T-helper 2 cell treated with Interferon-gamma antibody and Interleukin-4, amounts not matched to agents 5 μg/mL and 100 μg/mL, for 36 hours (primary cell): ENCODE data around the gene EGFR.

Source experiments
- DNase-seq: peaks from one replicate; pipeline ENCODE4 v3.0.0; 2021; ENCODE audit warnings: low spot score
- H3K27ac Mint-ChIP-seq: one replicate; pipeline ENCODE4 v1.8.0; 2021; ENCODE audit warnings: mild to moderate bottlenecking, mixed read lengths
- H3K27me3 Mint-ChIP-seq: one replicate; pipeline ENCODE4 v1.8.0; 2021; ENCODE audit warnings: low read depth, mixed read lengths
- H3K36me3 Mint-ChIP-seq: one replicate; pipeline ENCODE4 v1.8.0; 2021; ENCODE audit warnings: low read depth, mixed read lengths
- H3K4me1 Mint-ChIP-seq: one replicate; pipeline ENCODE4 v1.8.0; 2021; ENCODE audit warnings: low read depth, mixed read lengths
- H3K4me3 Mint-ChIP-seq: one replicate; pipeline ENCODE4 v1.8.0; 2022; ENCODE audit warnings: mild to moderate bottlenecking, moderate library complexity, mixed read lengths
- H3K9me3 Mint-ChIP-seq: one replicate; pipeline ENCODE4 v1.8.0; 2021; ENCODE audit warnings: mixed read lengths

Gene EGFR

DNA sequence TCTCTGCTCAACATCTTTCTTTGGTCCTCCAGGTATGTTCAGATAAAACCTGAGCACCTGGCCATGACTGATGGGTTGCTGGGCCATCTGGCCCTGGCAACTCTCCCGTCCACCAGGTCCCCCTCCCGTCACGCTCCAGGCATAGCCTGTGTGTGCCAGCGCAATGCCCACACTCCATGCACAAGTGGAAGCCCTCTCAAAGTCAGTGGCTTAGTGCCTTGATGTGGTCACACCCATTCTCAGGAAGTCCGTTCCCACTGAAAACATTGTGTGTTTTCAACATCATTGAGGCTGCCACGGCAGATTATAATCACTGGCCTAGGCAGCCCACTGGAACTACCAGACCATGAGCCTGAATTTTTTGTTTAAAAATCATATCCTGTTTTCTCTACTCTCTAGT is 175.7 kb downstream of the EGFR start:
- H3K4me3 Mint-ChIP-seq = no peak overlapping the region
- no peaks in the 10 kb centered on the region for H3K9me3 Mint-ChIP-seq
- H3K4me1 Mint-ChIP-seq = no peaks in the 10 kb centered on the region
- no peaks in the 10 kb centered on the region for H3K36me3 Mint-ChIP-seq
- no peak for DNase-seq
- H3K27ac Mint-ChIP-seq = no peak overlapping the region
- peaks cover 11% of the 10 kb centered on the region for H3K27me3 Mint-ChIP-seq

DNA sequence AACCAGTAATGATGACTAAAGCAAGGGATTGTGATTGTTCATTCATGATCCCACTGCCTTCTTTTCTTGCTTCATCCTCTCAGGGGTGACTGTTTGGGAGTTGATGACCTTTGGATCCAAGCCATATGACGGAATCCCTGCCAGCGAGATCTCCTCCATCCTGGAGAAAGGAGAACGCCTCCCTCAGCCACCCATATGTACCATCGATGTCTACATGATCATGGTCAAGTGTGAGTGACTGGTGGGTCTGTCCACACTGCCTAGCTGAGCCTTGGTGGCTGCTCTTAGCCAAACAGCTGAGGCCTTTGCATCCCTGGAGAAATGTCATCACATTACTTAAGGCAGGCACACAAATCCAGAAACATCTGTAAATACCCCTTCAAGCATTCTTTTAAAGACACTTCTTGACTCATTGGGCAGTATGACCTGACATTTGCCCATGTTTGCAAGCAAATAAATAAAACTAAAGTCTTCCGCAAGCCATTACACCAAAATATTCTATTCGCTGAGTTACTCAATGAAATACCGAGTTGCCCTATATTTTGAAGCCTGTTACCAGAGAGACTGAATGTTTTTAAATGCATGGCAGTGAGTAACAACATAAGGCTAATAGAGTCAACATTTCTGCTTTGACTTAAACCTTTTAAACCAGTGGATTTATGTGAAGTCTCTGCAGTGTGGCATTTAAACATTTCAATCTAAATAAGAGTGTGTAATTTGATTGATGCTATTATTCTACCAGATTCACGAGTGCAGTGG is 180.0 kb downstream of the EGFR start:
- Mint-ChIP-seq H3K4me3 (no peak overlapping the region), H3K27me3 (peaks cover 11% of the 10 kb centered on the region), H3K27ac (no peak overlapping the region), H3K36me3 (no peaks in the 10 kb centered on the region), H3K4me1 (no peaks in the 10 kb centered on the region), H3K9me3 (no peaks in the 10 kb centered on the region)
- DNase-seq = no peak

DNA sequence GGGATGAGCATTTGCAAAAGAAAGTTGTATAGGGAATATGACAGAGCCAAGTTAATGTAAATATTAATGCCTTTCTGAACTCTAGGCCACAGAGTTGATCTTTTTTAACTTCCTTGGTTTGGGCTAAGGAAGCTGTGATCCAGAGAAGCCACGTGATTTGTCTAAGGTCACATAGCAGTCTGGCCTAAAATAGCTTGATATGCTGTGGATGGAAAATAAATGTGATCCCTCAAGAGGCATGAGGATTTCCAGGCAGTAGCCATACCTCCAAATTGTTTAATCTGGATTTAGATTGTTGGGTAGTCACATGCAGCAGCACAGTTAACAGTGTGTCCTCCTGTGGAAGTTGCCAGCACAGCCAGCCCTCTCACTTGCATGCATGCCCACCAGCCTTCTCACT is 180.6 kb downstream of the EGFR start:
- no peaks in the 10 kb centered on the region for H3K4me1 Mint-ChIP-seq

DNA sequence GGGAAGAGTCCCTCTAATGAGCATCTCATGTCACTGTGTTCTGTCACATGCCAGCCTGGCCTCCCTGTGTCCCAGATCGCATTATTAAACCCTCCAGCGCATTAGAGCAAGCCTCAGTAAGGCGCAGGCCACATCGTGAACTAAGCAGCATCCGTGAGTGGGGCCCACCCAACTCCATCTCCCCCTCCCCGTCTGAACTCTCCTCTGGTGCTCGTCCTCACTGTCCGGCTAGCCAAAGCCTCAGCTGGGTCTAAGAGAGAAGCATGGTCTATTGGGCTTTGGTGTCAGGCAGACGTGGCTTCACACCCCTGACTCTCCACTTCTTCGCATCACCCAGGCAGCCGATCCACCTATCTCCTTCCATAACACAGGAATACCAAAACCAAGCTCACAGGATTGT is 181.6 kb downstream of the EGFR start:
- Mint-ChIP-seq H3K9me3 (no peaks in the 10 kb centered on the region), H3K4me1 (no peaks in the 10 kb centered on the region), H3K36me3 (no peaks in the 10 kb centered on the region), H3K27ac (no peak overlapping the region), H3K27me3 (peaks cover 8% of the 10 kb centered on the region), H3K4me3 (no peak overlapping the region)
- DNase-seq = no peak

More for the DNA sequence above, 180.6 kb downstream of the EGFR start:
- no peaks in the 10 kb centered on the region for H3K9me3 Mint-ChIP-seq
- no peaks in the 10 kb centered on the region for H3K36me3 Mint-ChIP-seq
- DNase-seq = no peak
- no peak overlapping the region for H3K27ac Mint-ChIP-seq
- H3K27me3 Mint-ChIP-seq = peaks cover 10% of the 10 kb centered on the region
- H3K4me3 Mint-ChIP-seq = no peak overlapping the region

DNA sequence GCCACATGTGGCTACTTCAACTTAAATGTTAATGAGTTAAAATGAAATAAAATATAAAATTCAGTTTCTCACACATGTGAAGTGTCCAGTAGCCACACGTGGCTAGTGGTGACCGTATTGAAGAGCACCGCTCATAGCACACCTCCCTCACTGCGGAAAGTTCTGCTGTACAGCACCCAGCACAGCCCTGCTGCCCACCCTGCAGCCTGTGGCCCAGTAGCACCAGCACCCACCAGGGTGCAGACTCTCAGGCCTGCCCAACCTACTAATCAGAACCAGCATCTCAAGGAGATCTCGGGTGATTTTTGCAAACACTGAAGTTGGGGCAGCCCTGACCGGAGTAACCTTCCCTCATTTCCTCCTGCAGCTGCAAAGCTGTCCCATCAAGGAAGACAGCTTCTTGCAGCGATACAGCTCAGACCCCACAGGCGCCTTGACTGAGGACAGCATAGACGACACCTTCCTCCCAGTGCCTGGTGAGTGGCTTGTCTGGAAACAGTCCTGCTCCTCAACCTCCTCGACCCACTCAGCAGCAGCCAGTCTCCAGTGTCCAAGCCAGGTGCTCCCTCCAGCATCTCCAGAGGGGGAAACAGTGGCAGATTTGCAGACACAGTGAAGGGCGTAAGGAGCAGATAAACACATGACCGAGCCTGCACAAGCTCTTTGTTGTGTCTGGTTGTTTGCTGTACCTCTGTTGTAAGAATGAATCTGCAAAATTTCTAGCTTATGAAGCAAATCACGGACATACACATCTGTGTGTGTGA is 183.5 kb downstream of the EGFR start:
- no peak overlapping the region for H3K4me3 Mint-ChIP-seq
- no peaks in the 10 kb centered on the region for H3K9me3 Mint-ChIP-seq
- no peaks in the 10 kb centered on the region for H3K36me3 Mint-ChIP-seq
- DNase-seq = no peak
- H3K27ac Mint-ChIP-seq = no peak overlapping the region
- no peaks in the 10 kb centered on the region for H3K27me3 Mint-ChIP-seq
- no peaks in the 10 kb centered on the region for H3K4me1 Mint-ChIP-seq

DNA sequence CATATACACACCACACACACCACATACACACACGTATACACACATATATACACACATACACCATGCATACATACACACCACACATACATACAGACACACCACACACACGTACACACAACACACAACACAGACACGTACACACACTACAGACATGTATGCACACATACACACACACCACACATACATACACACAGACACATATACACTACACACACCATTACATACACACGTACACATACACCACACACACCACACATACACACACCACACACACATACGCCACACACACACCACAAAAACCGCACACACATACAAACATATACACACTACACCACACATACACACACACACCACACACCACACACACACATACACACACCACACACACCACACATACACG is 184.5 kb downstream of the EGFR start:
- no peak overlapping the region for H3K4me3 Mint-ChIP-seq
- no peaks in the 10 kb centered on the region for H3K36me3 Mint-ChIP-seq
- H3K4me1 Mint-ChIP-seq = no peaks in the 10 kb centered on the region
- DNase-seq = no peak
- no peaks in the 10 kb centered on the region for H3K9me3 Mint-ChIP-seq
- H3K27me3 Mint-ChIP-seq = peaks cover 2% of the 10 kb centered on the region
- no peak overlapping the region for H3K27ac Mint-ChIP-seq

DNA sequence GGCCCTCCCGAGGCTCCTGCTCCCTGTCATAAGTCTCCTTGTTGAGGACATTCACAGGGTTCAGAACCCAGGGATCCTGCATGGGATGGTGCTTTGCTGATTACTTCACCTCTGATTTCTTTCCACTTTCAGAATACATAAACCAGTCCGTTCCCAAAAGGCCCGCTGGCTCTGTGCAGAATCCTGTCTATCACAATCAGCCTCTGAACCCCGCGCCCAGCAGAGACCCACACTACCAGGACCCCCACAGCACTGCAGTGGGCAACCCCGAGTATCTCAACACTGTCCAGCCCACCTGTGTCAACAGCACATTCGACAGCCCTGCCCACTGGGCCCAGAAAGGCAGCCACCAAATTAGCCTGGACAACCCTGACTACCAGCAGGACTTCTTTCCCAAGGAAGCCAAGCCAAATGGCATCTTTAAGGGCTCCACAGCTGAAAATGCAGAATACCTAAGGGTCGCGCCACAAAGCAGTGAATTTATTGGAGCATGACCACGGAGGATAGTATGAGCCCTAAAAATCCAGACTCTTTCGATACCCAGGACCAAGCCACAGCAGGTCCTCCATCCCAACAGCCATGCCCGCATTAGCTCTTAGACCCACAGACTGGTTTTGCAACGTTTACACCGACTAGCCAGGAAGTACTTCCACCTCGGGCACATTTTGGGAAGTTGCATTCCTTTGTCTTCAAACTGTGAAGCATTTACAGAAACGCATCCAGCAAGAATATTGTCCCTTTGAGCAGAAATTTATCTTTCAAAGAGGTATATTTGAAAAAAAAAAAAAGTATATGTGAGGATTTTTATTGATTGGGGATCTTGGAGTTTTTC is 186.5 kb downstream of the EGFR start:
- Mint-ChIP-seq H3K9me3 (no peaks in the 10 kb centered on the region), H3K27ac (no peak overlapping the region), H3K27me3 (peaks cover 4% of the 10 kb centered on the region), H3K4me3 (no peak overlapping the region), H3K4me1 (no peaks in the 10 kb centered on the region), H3K36me3 (no peaks in the 10 kb centered on the region)
- no peak for DNase-seq

DNA sequence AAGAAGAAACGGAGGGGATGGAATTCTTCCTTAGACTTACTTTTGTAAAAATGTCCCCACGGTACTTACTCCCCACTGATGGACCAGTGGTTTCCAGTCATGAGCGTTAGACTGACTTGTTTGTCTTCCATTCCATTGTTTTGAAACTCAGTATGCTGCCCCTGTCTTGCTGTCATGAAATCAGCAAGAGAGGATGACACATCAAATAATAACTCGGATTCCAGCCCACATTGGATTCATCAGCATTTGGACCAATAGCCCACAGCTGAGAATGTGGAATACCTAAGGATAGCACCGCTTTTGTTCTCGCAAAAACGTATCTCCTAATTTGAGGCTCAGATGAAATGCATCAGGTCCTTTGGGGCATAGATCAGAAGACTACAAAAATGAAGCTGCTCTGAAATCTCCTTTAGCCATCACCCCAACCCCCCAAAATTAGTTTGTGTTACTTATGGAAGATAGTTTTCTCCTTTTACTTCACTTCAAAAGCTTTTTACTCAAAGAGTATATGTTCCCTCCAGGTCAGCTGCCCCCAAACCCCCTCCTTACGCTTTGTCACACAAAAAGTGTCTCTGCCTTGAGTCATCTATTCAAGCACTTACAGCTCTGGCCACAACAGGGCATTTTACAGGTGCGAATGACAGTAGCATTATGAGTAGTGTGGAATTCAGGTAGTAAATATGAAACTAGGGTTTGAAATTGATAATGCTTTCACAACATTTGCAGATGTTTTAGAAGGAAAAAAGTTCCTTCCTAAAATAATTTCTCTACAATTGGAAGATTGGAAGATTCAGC is 187.6 kb downstream of the EGFR start:
- no peaks in the 10 kb centered on the region for H3K9me3 Mint-ChIP-seq
- H3K36me3 Mint-ChIP-seq = no peaks in the 10 kb centered on the region
- H3K4me3 Mint-ChIP-seq = no peak overlapping the region
- H3K4me1 Mint-ChIP-seq = no peaks in the 10 kb centered on the region
- no peak for DNase-seq
- peaks cover 4% of the 10 kb centered on the region for H3K27me3 Mint-ChIP-seq
- H3K27ac Mint-ChIP-seq = no peak overlapping the region

DNA sequence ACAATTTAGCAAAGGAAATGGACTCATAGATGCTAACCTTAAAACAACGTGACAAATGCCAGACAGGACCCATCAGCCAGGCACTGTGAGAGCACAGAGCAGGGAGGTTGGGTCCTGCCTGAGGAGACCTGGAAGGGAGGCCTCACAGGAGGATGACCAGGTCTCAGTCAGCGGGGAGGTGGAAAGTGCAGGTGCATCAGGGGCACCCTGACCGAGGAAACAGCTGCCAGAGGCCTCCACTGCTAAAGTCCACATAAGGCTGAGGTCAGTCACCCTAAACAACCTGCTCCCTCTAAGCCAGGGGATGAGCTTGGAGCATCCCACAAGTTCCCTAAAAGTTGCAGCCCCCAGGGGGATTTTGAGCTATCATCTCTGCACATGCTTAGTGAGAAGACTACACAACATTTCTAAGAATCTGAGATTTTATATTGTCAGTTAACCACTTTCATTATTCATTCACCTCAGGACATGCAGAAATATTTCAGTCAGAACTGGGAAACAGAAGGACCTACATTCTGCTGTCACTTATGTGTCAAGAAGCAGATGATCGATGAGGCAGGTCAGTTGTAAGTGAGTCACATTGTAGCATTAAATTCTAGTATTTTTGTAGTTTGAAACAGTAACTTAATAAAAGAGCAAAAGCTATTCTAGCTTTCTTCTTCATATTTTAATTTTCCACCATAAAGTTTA is 188.8 kb downstream of the EGFR start:
- Mint-ChIP-seq H3K4me3 (no peak overlapping the region), H3K9me3 (no peaks in the 10 kb centered on the region), H3K36me3 (no peaks in the 10 kb centered on the region), H3K27me3 (peaks cover 7% of the 10 kb centered on the region), H3K27ac (no peak overlapping the region), H3K4me1 (no peaks in the 10 kb centered on the region)
- no peak for DNase-seq

DNA sequence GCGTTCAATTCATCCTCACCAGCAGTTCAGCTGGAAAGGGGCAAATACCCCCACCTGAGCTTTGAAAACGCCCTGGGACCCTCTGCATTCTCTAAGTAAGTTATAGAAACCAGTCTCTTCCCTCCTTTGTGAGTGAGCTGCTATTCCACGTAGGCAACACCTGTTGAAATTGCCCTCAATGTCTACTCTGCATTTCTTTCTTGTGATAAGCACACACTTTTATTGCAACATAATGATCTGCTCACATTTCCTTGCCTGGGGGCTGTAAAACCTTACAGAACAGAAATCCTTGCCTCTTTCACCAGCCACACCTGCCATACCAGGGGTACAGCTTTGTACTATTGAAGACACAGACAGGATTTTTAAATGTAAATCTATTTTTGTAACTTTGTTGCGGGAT is 190.5 kb downstream of the EGFR start:
- no peaks in the 10 kb centered on the region for H3K9me3 Mint-ChIP-seq
- no peaks in the 10 kb centered on the region for H3K36me3 Mint-ChIP-seq
- DNase-seq = no peak
- H3K4me3 Mint-ChIP-seq = no peak overlapping the region
- H3K27ac Mint-ChIP-seq = no peak overlapping the region
- peaks cover 7% of the 10 kb centered on the region for H3K27me3 Mint-ChIP-seq
- no peaks in the 10 kb centered on the region for H3K4me1 Mint-ChIP-seq

DNA sequence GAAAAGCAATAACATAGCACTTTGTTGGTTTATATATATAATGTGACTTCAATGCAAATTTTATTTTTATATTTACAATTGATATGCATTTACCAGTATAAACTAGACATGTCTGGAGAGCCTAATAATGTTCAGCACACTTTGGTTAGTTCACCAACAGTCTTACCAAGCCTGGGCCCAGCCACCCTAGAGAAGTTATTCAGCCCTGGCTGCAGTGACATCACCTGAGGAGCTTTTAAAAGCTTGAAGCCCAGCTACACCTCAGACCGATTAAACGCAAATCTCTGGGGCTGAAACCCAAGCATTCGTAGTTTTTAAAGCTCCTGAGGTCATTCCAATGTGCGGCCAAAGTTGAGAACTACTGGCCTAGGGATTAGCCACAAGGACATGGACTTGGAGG is 191.4 kb downstream of the EGFR start:
- H3K4me3 Mint-ChIP-seq = no peak overlapping the region
- H3K4me1 Mint-ChIP-seq = no peaks in the 10 kb centered on the region
- no peaks in the 10 kb centered on the region for H3K9me3 Mint-ChIP-seq
- no peaks in the 10 kb centered on the region for H3K36me3 Mint-ChIP-seq
- no peak for DNase-seq
- H3K27ac Mint-ChIP-seq = no peak overlapping the region
- H3K27me3 Mint-ChIP-seq = peaks cover 7% of the 10 kb centered on the region

DNA sequence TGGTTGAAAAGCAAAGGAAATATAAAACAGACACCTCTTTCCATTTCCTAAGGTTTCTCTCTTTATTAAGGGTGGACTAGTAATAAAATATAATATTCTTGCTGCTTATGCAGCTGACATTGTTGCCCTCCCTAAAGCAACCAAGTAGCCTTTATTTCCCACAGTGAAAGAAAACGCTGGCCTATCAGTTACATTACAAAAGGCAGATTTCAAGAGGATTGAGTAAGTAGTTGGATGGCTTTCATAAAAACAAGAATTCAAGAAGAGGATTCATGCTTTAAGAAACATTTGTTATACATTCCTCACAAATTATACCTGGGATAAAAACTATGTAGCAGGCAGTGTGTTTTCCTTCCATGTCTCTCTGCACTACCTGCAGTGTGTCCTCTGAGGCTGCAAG is 191.9 kb downstream of the EGFR start:
- no peak overlapping the region for H3K4me3 Mint-ChIP-seq
- H3K9me3 Mint-ChIP-seq = no peaks in the 10 kb centered on the region
- peaks cover 7% of the 10 kb centered on the region for H3K27me3 Mint-ChIP-seq
- no peak for DNase-seq
- H3K36me3 Mint-ChIP-seq = no peaks in the 10 kb centered on the region
- no peak overlapping the region for H3K27ac Mint-ChIP-seq
- no peaks in the 10 kb centered on the region for H3K4me1 Mint-ChIP-seq

DNA sequence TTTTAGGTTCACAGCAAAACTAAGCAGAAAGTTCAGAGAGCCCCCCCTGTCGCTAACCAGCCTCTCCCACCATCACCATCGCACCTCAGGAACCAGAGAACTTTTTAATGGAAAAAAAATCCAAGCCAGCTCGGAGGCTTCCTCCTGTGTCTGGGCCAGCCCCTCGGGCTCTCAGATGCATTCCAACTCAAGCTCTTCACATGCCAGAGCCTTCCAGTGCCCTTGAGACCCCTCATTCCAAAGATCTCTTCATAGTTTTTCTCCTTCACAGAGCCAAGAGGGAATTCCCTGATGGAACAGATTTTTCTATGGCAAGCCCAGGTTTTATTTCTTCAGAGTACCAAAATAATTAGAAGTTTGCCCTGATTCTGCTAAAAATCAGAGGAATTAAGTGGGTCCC is 192.9 kb downstream of the EGFR start:
- Mint-ChIP-seq H3K4me3 (no peak overlapping the region), H3K4me1 (no peaks in the 10 kb centered on the region), H3K27me3 (peaks cover 7% of the 10 kb centered on the region)

More for the DNA sequence above, 192.9 kb downstream of the EGFR start:
- H3K27ac Mint-ChIP-seq = no peak overlapping the region
- no peak for DNase-seq
- no peaks in the 10 kb centered on the region for H3K36me3 Mint-ChIP-seq
- no peaks in the 10 kb centered on the region for H3K9me3 Mint-ChIP-seq
